HG03159 (cell line): Measurements from ENCODE around the gene LMF2.
"Not testable (repeated sequence)": the region's sequence is repeated elsewhere in the genome, so short reads cannot be mapped to it uniquely, and the experiment has no call there.

Experiments
- ATAC-seq: cut with Tn5 transposase; IDR thresholded peaks from one replicate; pipeline ENCODE4 v1.9.1; 2021; ENCODE audit warnings: mild to moderate bottlenecking, moderate library complexity; ENCODE audit not compliant: unreplicated experiment

LMF2 gene

GRCh38 chr22:50524676-50525103, 17.2 kb upstream of the LMF2 start:
- no peak for ATAC-seq

GRCh38 chr22:50523806-50524675, 16.5 kb upstream of the LMF2 start:
- ATAC-seq, result no peak

- no peak for ATAC-seq
Observed at GRCh38 chr22:50523458-50523805, 15.9 kb upstream of the LMF2 start.

- ATAC-seq, result no peak
Observed at GRCh38 chr22:50522806-50523438, 15.4 kb upstream of the LMF2 start.

GRCh38 chr22:50522208-50522805, 14.8 kb upstream of the LMF2 start:
- no peak for ATAC-seq

- ATAC-seq, result no peak
Observed at GRCh38 chr22:50521710-50522109, 14.2 kb upstream of the LMF2 start.

- no peak for ATAC-seq
Observed at GRCh38 chr22:50520826-50521453, 13.4 kb upstream of the LMF2 start.

- not testable (repeated sequence) for ATAC-seq
Observed at GRCh38 chr22:50520184-50520583, 12.7 kb upstream of the LMF2 start.

- no peak for ATAC-seq
Observed at GRCh38 chr22:50519151-50519550, 11.6 kb upstream of the LMF2 start.

- no peak for ATAC-seq
Observed at GRCh38 chr22:50518606-50519005, 11.1 kb upstream of the LMF2 start.

GRCh38 chr22:50517495-50518260, 10.2 kb upstream of the LMF2 start:
- no peak for ATAC-seq

- ATAC-seq, result no peak
Observed at GRCh38 chr22:50516891-50517290, 9.4 kb upstream of the LMF2 start.

GRCh38 chr22:50516068-50516467, 8.6 kb upstream of the LMF2 start:
- no peak for ATAC-seq

- no peak for ATAC-seq
Observed at GRCh38 chr22:50513175-50513574, 5.7 kb upstream of the LMF2 start.

GRCh38 chr22:50508897-50509296, 1.4 kb upstream of the LMF2 start:
- ATAC-seq, result no peak

- ATAC-seq, result peak; percentile 75
Observed at GRCh38 chr22:50507991-50508884, 736 bp upstream of the LMF2 start, which contains the start of gene NCAPH2. TSS of gene NCAPH2 (plus strand) at chr22:50508224. CDS start at chr22:50508338, 114 bp downstream.

- ATAC-seq, result peak; percentile 3
Observed at GRCh38 chr22:50506611-50507420, 686 bp downstream of the LMF2 start.

GRCh38 chr22:50505776-50506610, 1.5 kb downstream of the LMF2 start:
- no peak for ATAC-seq
